ENCODE results near the gene RAB9B. TPM values are rescaled to one million over a fixed set of nuclear protein-coding genes. Genes with fewer than 3 reads are reported as not detected.

RAB9B gene, protein sequence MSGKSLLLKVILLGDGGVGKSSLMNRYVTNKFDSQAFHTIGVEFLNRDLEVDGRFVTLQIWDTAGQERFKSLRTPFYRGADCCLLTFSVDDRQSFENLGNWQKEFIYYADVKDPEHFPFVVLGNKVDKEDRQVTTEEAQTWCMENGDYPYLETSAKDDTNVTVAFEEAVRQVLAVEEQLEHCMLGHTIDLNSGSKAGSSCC
- 1.1 TPM for total RNA-seq
- 0.26 TPM for polyA plus RNA-seq (ENCODE audit: insufficient read depth, low read depth, low replicate concordance)
- long read RNA-seq, donor 1: 0 reads
- long read RNA-seq, donor 2: 0 reads
- long read RNA-seq, donor 3: 0 reads
- long read RNA-seq, donor 4: 0 reads
- long read RNA-seq, donor 5: 0 reads
- long read RNA-seq, donor 6, partial matches to known transcripts: 0 of 2 reads
- long read RNA-seq, donor 6, other reads (novel, unspliced or antisense): 0 of 2 reads
- long read RNA-seq, donor 7: 0 reads
- long read RNA-seq, donor 8, partial matches to known transcripts: 0 of 2 reads
- long read RNA-seq, donor 8, other reads (novel, unspliced or antisense): 0 of 2 reads
- long read RNA-seq, donor 9, partial matches to known transcripts: 0 of 1 reads
- long read RNA-seq, donor 9, other reads (novel, unspliced or antisense): 0 of 1 reads
- long read RNA-seq, donor 10: 0 reads

GRCh38 chrX:103831803-103832544 lies at the start of gene RAB9B:
TSS of gene RAB9B (minus strand) at chrX:103832257. CDS start at chrX:103825784, 6,473 bp downstream.
- DNase-seq (peak; percentile 64 to 78 (median 77)), FAIRE-seq (no peak)
- Histone ChIP-seq H3K36me3 (ENCODE audit: control insufficient read depth in 2 of 3, insufficient read depth in 3 of 3, low read length in 3 of 3) (no peaks in the 10 kb centered on the region), H3K4me3 (ENCODE audit: low read length in 3 of 3) (peak within 1 kb of the TSS; percentile 47 to 66 (median 60)), H3K9ac (ENCODE audit: low read length in 3 of 3) (peak within 1 kb of the TSS in 1 of 3 donors; percentile 16), H3K27me3 (ENCODE audit: control insufficient read depth, insufficient read depth, low read length) (peaks cover 9% of the 10 kb centered on the region), H3K27ac (ENCODE audit: low read depth in 2 of 2, low read length in 2 of 2) (no peak within 1 kb of the TSS), H3K9me3 (ENCODE audit: control insufficient read depth in 2 of 3, insufficient read depth in 1 of 3, low read length in 3 of 3) (no peaks in the 10 kb centered on the region), H3K4me1 (ENCODE audit: control insufficient read depth in 2 of 3, insufficient read depth in 2 of 3, low read depth in 1 of 3, low read length in 3 of 3) (no peaks in the 10 kb centered on the region)
- intact Hi-C loops (cut with DNase I): no loop called here
- no peak for TF ChIP-seq CTCF (IDR thresholded peaks at IDR 0.05; ENCODE audit: borderline replicate concordance, extremely low read depth, insufficient read depth)

GRCh38 chrX:103879339-103879738 lies 47.3 kb upstream of the RAB9B start:
- intact Hi-C loops (cut with DNase I): no loop called here
- Histone ChIP-seq H3K9me3 (ENCODE audit: control insufficient read depth in 2 of 3, insufficient read depth in 1 of 3, low read length in 3 of 3) (no peaks in the 10 kb centered on the region), H3K9ac (ENCODE audit: low read length in 3 of 3) (no peak overlapping the region), H3K27me3 (ENCODE audit: control insufficient read depth, insufficient read depth, low read length) (no peaks in the 10 kb centered on the region), H3K27ac (ENCODE audit: low read depth in 2 of 2, low read length in 2 of 2) (no peak overlapping the region), H3K4me1 (ENCODE audit: control insufficient read depth in 2 of 3, insufficient read depth in 2 of 3, low read depth in 1 of 3, low read length in 3 of 3) (no peaks in the 10 kb centered on the region), H3K36me3 (ENCODE audit: control insufficient read depth in 2 of 3, insufficient read depth in 3 of 3, low read length in 3 of 3) (no peaks in the 10 kb centered on the region), H3K4me3 (ENCODE audit: low read length in 3 of 3) (no peak overlapping the region)
- FAIRE-seq (no peak), DNase-seq (no peak)
- TF ChIP-seq CTCF (IDR thresholded peaks at IDR 0.05; ENCODE audit: borderline replicate concordance, extremely low read depth, insufficient read depth): no peak

DNA sequence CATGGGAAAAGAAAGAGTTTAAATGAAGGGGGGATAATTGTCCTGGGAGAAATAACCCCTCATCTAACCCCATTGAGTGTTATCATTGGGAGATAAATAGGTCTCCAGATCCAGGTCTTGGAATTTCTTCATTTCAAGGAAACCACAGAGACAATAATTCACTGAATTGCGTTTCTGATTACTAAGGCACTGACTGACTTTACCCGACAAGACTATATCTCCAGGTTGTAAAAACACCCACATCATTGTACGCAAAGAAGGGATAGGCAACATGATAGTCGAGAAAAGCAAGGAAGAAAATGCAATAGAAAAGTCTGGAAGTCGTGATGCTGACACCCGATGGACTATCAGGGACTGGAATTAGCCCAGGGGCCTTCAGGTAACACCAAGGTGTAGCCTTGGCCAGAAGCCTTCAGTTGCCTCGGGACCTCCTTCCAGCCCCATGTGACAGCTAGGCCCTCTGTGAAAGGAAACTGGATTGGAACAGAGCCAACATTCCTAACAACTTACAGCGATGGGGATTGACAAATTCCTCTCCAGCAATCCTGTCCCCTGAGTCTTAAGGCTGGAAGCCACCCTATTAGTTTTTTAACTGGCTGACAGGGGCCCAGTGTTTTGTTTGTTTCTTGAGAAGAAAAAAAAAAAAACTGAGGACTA lies 46.5 kb upstream of the RAB9B start:
- no peak for TF ChIP-seq CTCF (IDR thresholded peaks at IDR 0.05; ENCODE audit: borderline replicate concordance, extremely low read depth, insufficient read depth)
- Histone ChIP-seq H3K36me3 (ENCODE audit: control insufficient read depth in 2 of 3, insufficient read depth in 3 of 3, low read length in 3 of 3) (no peaks in the 10 kb centered on the region), H3K4me1 (ENCODE audit: control insufficient read depth in 2 of 3, insufficient read depth in 2 of 3, low read depth in 1 of 3, low read length in 3 of 3) (no peaks in the 10 kb centered on the region), H3K27ac (ENCODE audit: low read depth in 2 of 2, low read length in 2 of 2) (no peak overlapping the region), H3K9ac (ENCODE audit: low read length in 3 of 3) (no peak overlapping the region), H3K27me3 (ENCODE audit: control insufficient read depth, insufficient read depth, low read length) (no peaks in the 10 kb centered on the region), H3K9me3 (ENCODE audit: control insufficient read depth in 2 of 3, insufficient read depth in 1 of 3, low read length in 3 of 3) (no peaks in the 10 kb centered on the region), H3K4me3 (ENCODE audit: low read length in 3 of 3) (no peak overlapping the region)
- FAIRE-seq (no peak), DNase-seq (peak in 1 of 5 donors; percentile 18)
- intact Hi-C loops (cut with DNase I): no loop called here
